ENCODE measurements around the gene SLC24A3.

DNA sequence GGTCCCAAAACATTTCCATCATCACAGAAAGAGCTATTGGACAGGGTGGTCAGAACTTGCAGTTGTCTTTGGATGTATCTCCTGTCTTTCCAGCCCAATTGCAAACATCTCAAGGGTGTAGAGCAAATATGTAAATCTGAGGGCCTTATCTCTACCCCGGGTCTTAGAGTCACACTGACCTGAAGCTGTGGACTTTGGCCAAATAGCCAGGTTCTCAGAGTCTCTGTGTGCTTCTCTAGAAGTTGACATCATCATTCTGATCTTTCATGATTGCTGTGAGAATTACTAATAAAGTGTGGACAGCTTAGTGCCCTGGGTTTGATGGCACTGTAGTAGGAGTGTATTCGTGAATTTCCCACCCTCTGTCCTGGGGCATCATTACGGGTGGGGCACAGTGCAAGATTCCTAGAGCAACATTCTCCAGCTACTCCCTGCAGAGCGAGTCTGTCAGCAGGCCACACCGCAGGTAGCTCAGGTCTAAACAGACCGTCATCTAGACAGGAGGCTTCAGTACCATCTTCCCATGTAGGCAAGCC is 71.1 kb downstream of the SLC24A3 start:
- TF ChIP-seq, protein P1, sequence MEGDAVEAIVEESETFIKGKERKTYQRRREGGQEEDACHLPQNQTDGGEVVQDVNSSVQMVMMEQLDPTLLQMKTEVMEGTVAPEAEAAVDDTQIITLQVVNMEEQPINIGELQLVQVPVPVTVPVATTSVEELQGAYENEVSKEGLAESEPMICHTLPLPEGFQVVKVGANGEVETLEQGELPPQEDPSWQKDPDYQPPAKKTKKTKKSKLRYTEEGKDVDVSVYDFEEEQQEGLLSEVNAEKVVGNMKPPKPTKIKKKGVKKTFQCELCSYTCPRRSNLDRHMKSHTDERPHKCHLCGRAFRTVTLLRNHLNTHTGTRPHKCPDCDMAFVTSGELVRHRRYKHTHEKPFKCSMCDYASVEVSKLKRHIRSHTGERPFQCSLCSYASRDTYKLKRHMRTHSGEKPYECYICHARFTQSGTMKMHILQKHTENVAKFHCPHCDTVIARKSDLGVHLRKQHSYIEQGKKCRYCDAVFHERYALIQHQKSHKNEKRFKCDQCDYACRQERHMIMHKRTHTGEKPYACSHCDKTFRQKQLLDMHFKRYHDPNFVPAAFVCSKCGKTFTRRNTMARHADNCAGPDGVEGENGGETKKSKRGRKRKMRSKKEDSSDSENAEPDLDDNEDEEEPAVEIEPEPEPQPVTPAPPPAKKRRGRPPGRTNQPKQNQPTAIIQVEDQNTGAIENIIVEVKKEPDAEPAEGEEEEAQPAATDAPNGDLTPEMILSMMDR (IDR thresholded peaks at IDR 0.05), result no peak
- TF ChIP-seq EZH2 (IDR thresholded peaks at IDR 0.05) (no peak), EZH2phosphoT487 (IDR thresholded peaks at IDR 0.05) (no peak)
